Stimulated activated CD8-positive, alpha-beta memory T cell treated with anti-CD3 and anti-CD28 coated beads, Interleukin-7, amount 100 ng/mL, for 24 hours (primary cell): ENCODE data around the gene GAP43.

Experiments
- DNase-seq: peaks from one replicate; pipeline ENCODE4 v3.0.0-alpha.2; 2020; ENCODE audit warnings: low read depth

The GAP43 gene

GRCh38 chr3:115623044-115623868, at the start of gene GAP43:
TSS of gene GAP43 (plus strand) at chr3:115623510. CDS start at chr3:115623690, 180 bp downstream.
- DNase-seq: no peak

- DNase-seq: no peak
Observed at GRCh38 chr3:115576325-115576875, 46.9 kb upstream of the GAP43 start.

GRCh38 chr3:115577000-115577399, 46.3 kb upstream of the GAP43 start:
- DNase-seq: no peak

- DNase-seq: no peak
Observed at GRCh38 chr3:115578331-115578730, 45.0 kb upstream of the GAP43 start.

- no peak for DNase-seq
Observed at GRCh38 chr3:115580566-115580965, 42.7 kb upstream of the GAP43 start.

GRCh38 chr3:115581362-115582135, 41.8 kb upstream of the GAP43 start:
- DNase-seq: no peak

GRCh38 chr3:115588201-115589115, 34.9 kb upstream of the GAP43 start:
- no peak for DNase-seq

- DNase-seq: no peak
Observed at GRCh38 chr3:115590873-115591272, 32.4 kb upstream of the GAP43 start.

GRCh38 chr3:115595611-115596275, 27.6 kb upstream of the GAP43 start:
- no peak for DNase-seq

GRCh38 chr3:115598216-115598615, 25.1 kb upstream of the GAP43 start:
- no peak for DNase-seq

- DNase-seq: no peak
Observed at GRCh38 chr3:115602194-115602593, 21.1 kb upstream of the GAP43 start.

- DNase-seq: no peak
Observed at GRCh38 chr3:115611630-115612029, 11.7 kb upstream of the GAP43 start.

- no peak for DNase-seq
Observed at GRCh38 chr3:115615001-115615814, 8.1 kb upstream of the GAP43 start.

GRCh38 chr3:115616461-115616860, 6.8 kb upstream of the GAP43 start:
- no peak for DNase-seq

GRCh38 chr3:115617591-115617990, 5.7 kb upstream of the GAP43 start:
- DNase-seq: no peak

- DNase-seq: no peak
Observed at GRCh38 chr3:115624029-115624741, 875 bp downstream of the GAP43 start.

- no peak for DNase-seq
Observed at GRCh38 chr3:115624901-115625300, 1.6 kb downstream of the GAP43 start.

GRCh38 chr3:115626006-115626409, 2.7 kb downstream of the GAP43 start:
- no peak for DNase-seq

- DNase-seq: no peak
Observed at GRCh38 chr3:115626721-115627120, 3.4 kb downstream of the GAP43 start.
